GM21723 (cell line): Measurements from ENCODE around the gene ZNF774.
"Not testable (repeated sequence)": the region's sequence is repeated elsewhere in the genome, so short reads cannot be mapped to it uniquely, and the experiment has no call there.

Experiments
- ATAC-seq: cut with Tn5 transposase; IDR thresholded peaks from one replicate; pipeline ENCODE4 v1.9.1; 2021; ENCODE audit warnings: mild to moderate bottlenecking, moderate library complexity; ENCODE audit not compliant: unreplicated experiment

The ZNF774 gene

DNA sequence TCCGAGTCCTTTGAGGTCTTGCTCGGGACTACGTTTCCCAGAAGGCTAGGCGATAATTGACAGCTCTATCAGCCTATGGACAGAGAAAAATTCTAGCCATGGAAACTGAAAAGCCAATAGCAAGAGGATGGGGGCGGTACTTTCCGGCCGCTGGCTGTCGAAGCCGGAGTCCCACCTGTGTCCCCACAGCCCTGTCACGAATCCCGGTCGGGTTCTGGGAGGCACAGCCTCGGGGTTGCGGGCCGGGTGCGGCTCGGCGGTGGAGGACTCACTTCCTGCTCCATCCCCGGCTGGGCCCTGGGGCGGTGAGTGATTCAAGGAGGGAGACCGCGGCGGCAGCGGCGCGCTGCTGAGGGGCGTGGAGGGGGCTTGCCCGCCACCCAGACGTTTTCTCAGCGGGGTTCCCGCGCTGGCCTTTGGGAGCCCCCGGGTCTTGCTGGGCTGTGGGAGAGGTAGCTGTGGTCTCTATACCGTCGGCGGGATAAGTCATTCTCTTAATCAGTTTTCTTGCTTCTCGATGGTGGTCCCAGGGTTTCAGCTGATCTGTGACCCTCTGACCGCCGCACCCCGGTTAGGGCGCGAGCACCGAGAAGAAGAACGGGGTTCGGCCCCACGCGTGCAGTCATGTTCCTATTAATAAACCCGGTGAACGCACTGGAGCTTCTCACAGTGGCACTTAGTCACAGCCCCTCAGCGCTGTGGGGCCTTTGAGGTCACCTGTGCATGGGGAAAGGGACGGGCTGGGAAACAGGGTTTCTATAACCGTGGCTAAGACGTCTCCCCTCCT is at the start of gene ZNF774:
TSS of gene ZNF774 (plus strand) at position 178 of the 787 bp plus-strand sequence. CDS start 2,377 bp downstream, outside the sequence.
- ATAC-seq, result peak; percentile 99

- not testable (repeated sequence) for ATAC-seq
Measured at GRCh38 chr15:90305355-90305754, 46.7 kb upstream of the ZNF774 start.

DNA sequence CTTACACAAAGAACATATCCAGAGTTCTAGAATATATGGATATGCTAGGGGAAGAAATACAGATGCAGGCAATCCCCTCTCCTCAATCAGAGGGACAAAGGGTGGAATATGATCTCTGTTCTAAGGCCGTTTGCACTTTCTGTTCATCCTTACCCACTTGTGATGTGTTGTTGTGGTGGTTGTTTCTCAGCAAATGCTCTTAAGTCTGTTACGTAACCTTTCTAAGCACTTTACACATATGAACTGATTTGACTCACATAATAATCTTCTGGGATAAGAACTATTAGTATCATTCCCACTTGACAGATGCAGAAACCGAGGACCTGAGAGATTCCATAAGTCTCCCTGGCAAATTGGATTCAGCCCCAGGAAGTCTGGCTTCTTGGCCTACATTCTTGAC is 46.2 kb upstream of the ZNF774 start:
- ATAC-seq, result no peak

- peak; percentile 80 for ATAC-seq
Measured at GRCh38 chr15:90306560-90306959, 45.5 kb upstream of the ZNF774 start.

GRCh38 chr15:90307661-90308060 is 44.4 kb upstream of the ZNF774 start:
- no peak for ATAC-seq

- ATAC-seq, result no peak
Measured at GRCh38 chr15:90309020-90309419, 43.1 kb upstream of the ZNF774 start.

DNA sequence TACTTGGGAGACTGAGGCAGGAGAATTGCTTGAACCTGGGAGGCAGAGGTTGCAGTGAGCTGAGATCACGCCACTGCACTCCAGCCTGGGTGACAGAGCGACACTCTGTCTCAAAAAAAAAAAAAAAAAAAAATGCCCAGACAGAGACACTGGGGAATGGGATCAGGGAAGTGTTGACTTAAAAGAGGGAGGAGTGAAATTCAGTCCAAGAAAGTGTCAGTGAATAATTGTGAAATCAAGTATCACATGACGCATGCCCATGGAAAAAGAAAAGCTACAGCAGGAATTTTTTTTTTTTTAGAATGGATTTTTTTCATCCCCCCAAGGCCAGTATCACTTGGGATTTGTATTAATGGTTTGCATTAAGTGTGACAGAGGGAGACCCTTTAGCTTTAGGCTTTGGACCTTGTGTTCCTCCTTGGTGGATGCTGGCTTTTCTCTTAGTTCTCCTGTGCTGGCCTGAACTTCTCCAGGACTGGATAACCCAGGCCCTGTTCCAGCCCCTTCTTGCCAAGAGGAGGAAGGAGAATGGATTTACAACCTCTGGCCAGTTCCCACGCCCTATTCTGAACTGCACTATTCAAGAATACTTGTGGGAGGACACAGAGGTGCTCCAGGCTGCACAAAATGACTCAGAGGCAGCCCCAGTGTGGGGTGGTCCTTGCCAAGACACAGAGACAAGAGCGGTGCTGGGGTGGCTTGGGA is 36.7 kb upstream of the ZNF774 start:
- no peak for ATAC-seq

DNA sequence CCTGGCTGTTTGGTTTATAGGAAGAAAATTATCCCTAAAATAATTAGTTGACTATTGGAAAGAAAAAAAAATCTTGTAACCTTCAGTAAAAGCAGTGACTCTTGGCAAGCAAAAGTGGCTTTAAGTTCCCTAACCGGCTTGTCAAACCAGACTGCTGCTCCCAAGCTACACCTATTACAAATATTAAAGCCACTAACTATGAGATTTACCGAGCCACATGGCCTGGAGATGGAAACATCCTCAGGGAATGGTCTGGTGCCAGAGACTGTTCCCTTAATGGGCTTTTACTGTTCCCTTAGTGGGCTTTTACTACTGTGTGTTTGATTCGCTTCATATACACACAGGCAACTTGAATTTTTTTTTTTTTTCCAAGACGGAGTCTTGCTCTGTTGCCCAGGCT is 35.9 kb upstream of the ZNF774 start:
- ATAC-seq, result no peak

DNA sequence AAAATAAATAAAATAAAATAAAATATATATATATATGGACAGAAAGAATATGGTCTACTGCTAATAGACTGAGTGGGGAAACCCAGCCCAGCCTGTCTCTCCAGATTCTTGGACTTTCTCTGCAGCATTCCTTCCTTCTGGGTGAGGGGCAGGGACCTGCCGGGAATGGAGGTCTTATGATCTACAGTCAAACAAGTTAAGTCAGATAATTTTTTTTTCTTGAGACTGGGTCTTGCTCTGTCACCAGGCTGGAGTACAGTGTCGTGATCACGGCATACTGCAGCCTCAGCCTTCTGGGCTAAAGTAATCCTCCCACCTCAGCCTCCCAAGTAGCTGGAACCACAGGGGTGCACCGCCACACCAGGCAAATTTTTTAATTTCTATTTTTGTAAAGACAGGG is 33.5 kb upstream of the ZNF774 start:
- ATAC-seq, result no peak

DNA sequence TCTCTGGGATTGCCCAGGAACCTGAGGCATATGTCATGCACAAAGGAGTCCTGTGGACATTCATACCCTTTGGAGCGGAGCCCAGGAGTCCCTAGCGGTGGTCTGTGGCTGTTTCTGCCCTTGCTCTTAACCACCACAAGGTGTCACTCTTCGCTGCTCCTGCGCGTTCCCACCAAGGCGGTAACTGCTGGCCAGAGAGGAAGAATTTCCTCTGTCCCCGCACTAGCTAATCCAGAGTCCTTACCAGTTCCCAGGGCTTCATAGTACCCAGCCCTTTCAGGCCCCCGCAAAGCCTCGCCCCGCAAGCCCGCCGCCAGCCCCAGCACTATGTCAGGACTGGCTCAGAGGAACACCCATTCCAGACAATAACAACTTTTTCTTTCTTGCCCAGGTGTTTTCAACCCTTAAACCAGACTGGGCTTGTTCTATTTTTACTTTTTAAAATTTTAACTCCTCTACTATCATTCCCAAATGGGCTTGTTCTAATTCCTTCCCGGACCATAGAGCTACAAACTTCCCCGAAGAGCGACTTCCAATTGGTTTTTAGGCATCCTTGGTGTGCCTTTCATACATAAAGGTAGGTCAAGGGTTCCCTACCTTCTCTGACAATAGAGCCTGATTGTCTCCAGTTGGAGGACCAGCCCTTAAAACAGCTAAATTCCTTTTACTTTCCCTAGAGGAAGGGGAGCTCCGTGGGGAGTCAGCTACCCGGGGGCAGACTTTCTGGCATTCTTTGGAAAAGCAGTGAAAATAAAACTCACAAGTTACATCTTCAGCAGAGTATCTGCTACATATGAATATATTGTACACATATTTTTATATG is 31.8 kb upstream of the ZNF774 start:
- peak; percentile 90 for ATAC-seq

GRCh38 chr15:90320885-90321278 is 31.2 kb upstream of the ZNF774 start:
- ATAC-seq, result no peak

- ATAC-seq, result no peak
Measured at GRCh38 chr15:90322538-90322937, 29.5 kb upstream of the ZNF774 start.

- ATAC-seq, result no peak
Measured at GRCh38 chr15:90325726-90326125, 26.4 kb upstream of the ZNF774 start.

- ATAC-seq, result no peak
Measured at GRCh38 chr15:90326441-90326840, 25.6 kb upstream of the ZNF774 start.

GRCh38 chr15:90327311-90327710 is 24.8 kb upstream of the ZNF774 start:
- no peak for ATAC-seq

GRCh38 chr15:90334304-90334731 is 17.8 kb upstream of the ZNF774 start:
- no peak for ATAC-seq

- ATAC-seq, result no peak
Measured at GRCh38 chr15:90336705-90337141, 15.4 kb upstream of the ZNF774 start.

DNA sequence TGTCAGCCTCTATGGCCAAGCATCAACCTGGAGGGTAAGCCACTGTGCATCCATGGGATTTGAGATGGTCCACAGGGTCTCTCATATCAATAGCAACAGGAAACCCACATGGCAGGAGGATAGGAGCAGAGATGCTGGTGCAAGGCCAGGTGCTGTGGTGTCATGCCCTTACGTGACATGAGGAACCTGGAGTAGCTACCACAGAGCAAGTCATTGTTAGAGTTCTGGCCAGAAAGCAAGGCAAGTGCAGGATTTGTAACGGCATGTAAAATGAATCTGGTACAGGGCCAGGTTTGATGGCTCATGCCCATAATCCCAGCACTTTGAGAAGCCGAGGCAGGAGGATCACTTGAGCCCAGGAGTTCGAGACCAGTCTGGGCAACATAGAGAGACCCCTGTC is 14.8 kb upstream of the ZNF774 start:
- ATAC-seq, result no peak

- no peak for ATAC-seq
Measured at GRCh38 chr15:90338532-90338931, 13.6 kb upstream of the ZNF774 start.

DNA sequence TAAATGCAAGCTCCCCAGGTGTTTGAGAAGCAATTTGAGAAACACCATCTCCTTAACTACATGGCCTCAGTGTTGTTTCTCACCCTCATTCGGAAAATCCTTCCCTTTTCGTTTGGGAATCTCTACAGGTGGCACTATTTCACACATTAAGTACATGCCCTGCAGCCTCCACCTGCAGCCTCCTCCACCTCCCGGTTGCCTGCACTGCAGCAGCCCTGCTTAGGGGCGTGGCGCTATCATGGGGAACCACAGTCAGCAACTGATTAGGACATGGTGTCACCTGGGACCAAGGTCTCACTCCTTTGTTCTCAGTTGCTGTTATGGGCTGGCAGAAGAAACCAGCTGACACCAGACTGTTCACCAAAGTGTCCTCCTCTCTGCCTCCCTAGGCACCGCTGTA is 11.7 kb upstream of the ZNF774 start:
- no peak for ATAC-seq

DNA sequence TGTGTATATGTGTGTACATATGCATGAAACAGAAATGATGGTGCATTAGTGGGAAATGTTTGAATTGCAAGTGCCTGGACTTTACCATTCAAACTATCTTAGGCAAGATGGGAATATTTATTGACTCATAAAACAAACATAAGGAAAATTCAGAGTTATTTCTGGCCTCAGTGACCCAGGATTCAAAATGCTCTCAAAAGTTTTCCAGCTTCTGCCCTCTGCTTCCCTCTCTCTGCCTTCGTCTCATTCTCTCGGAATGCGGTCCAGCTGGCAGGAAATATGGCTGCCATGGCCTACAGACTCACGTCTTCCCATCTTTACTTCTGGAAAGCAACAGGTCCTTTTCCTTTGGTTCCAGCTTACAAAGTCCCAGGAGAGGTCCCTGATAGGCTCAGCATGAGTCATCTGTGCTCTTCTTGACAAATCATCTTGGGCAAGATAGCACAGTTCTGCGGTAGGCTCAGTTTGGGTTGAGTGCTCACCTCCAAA is 8.7 kb upstream of the ZNF774 start:
- no peak for ATAC-seq
